AG09309 (cell line): ENCODE data around the gene ANKRD49.

Source experiments
- DNase-seq: peaks from one replicate; pipeline ENCODE4 v3.0.0-alpha.2; 2010; ENCODE audit warnings: low read depth
- H3K4me3 ChIP-seq: 2 replicates; pipeline ENCODE4 v1.5.1; 2011; ENCODE audit warnings: mild to moderate bottlenecking, low read depth, low read length, moderate library complexity; ENCODE audit not compliant: control insufficient read depth
- TF ChIP-seq, protein P1 (sequence below): IDR thresholded peaks from 2 replicates; pipeline ENCODE4 v1.5.1; 2011; ENCODE audit warnings: mild to moderate bottlenecking, low read depth, low read length, inconsistent platforms; ENCODE audit not compliant: insufficient read depth, control insufficient read depth; ENCODE audit errors: missing control alignments

Gene ANKRD49

DNA sequence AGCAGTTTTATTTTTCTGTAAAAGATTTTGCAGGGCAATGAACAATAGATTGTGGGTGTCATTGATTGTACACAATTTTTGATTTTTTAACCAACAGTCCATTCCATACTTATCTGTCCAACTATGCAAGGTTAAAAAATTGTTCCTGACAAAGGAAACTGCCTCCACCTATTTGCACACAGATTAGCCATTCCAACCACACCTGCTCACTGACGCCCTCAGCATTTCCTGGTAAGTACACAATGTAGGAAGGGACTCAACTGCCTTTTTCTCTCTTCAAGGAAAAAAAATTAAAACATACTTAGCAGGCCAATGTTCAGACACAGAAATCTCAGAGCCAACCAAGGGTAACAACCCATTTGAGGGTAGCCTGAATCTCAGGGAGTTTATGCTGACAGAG is 45.6 kb downstream of the ANKRD49 start:
- DNase-seq: no peak
- TF ChIP-seq, protein P1, sequence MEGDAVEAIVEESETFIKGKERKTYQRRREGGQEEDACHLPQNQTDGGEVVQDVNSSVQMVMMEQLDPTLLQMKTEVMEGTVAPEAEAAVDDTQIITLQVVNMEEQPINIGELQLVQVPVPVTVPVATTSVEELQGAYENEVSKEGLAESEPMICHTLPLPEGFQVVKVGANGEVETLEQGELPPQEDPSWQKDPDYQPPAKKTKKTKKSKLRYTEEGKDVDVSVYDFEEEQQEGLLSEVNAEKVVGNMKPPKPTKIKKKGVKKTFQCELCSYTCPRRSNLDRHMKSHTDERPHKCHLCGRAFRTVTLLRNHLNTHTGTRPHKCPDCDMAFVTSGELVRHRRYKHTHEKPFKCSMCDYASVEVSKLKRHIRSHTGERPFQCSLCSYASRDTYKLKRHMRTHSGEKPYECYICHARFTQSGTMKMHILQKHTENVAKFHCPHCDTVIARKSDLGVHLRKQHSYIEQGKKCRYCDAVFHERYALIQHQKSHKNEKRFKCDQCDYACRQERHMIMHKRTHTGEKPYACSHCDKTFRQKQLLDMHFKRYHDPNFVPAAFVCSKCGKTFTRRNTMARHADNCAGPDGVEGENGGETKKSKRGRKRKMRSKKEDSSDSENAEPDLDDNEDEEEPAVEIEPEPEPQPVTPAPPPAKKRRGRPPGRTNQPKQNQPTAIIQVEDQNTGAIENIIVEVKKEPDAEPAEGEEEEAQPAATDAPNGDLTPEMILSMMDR: no peak
- no peak overlapping the region for H3K4me3 ChIP-seq

DNA sequence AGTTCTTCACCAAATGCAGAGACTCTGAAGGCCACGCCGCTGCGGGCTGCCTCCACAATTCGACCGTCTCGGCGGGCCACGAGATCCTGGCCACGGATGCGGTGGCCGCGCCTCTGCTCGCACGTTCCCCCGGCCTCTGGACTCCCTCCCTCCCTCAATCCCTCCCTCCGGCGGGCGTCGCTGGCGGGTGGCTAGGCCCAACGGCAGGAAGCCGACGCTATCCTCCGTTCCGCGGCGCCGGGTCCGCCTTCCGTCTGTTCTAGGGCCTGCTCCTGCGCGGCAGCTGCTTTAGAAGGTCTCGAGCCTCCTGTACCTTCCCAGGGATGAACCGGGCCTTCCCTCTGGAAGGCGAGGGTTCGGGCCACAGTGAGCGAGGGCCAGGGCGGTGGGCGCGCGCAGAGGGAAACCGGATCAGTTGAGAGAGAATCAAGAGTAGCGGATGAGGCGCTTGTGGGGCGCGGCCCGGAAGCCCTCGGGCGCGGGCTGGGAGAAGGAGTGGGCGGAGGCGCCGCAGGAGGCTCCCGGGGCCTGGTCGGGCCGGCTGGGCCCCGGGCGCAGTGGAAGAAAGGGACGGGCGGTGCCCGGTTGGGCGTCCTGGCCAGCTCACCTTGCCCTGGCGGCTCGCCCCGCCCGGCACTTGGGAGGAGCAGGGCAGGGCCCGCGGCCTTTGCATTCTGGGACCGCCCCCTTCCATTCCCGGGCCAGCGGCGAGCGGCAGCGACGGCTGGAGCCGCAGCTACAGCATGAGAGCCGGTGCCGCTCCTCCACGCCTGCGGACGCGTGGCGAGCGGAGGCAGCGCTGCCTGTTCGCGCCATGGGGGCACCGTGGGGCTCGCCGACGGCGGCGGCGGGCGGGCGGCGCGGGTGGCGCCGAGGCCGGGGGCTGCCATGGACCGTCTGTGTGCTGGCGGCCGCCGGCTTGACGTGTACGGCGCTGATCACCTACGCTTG is 50.2 kb downstream of the ANKRD49 start, which contains the start of gene FUT4:
Gene FUT4 (plus strand): TSS at position 227 of the 951 bp plus-strand sequence. CDS start 213 bp downstream, at position 440.
- peak within 1 kb of the TSS; percentile 48 for H3K4me3 ChIP-seq
- no peak for DNase-seq
- TF ChIP-seq, protein P1: no peak

DNA sequence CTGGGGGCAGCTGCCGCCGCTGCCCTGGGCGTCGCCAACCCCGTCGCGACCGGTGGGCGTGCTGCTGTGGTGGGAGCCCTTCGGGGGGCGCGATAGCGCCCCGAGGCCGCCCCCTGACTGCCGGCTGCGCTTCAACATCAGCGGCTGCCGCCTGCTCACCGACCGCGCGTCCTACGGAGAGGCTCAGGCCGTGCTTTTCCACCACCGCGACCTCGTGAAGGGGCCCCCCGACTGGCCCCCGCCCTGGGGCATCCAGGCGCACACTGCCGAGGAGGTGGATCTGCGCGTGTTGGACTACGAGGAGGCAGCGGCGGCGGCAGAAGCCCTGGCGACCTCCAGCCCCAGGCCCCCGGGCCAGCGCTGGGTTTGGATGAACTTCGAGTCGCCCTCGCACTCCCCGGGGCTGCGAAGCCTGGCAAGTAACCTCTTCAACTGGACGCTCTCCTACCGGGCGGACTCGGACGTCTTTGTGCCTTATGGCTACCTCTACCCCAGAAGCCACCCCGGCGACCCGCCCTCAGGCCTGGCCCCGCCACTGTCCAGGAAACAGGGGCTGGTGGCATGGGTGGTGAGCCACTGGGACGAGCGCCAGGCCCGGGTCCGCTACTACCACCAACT is 51.0 kb downstream of the ANKRD49 start:
- H3K4me3 ChIP-seq: peak overlapping the region; percentile 48
- no peak for DNase-seq
- TF ChIP-seq, protein P1: no peak

DNA sequence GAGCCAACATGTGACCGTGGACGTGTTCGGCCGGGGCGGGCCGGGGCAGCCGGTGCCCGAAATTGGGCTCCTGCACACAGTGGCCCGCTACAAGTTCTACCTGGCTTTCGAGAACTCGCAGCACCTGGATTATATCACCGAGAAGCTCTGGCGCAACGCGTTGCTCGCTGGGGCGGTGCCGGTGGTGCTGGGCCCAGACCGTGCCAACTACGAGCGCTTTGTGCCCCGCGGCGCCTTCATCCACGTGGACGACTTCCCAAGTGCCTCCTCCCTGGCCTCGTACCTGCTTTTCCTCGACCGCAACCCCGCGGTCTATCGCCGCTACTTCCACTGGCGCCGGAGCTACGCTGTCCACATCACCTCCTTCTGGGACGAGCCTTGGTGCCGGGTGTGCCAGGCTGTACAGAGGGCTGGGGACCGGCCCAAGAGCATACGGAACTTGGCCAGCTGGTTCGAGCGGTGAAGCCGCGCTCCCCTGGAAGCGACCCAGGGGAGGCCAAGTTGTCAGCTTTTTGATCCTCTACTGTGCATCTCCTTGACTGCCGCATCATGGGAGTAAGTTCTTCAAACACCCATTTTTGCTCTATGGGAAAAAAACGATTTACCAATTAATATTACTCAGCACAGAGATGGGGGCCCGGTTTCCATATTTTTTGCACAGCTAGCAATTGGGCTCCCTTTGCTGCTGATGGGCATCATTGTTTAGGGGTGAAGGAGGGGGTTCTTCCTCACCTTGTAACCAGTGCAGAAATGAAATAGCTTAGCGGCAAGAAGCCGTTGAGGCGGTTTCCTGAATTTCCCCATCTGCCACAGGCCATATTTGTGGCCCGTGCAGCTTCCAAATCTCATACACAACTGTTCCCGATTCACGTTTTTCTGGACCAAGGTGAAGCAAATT is 51.7 kb downstream of the ANKRD49 start:
- TF ChIP-seq, protein P1: no peak
- peak overlapping the region; percentile 48 for H3K4me3 ChIP-seq
- no peak for DNase-seq

DNA sequence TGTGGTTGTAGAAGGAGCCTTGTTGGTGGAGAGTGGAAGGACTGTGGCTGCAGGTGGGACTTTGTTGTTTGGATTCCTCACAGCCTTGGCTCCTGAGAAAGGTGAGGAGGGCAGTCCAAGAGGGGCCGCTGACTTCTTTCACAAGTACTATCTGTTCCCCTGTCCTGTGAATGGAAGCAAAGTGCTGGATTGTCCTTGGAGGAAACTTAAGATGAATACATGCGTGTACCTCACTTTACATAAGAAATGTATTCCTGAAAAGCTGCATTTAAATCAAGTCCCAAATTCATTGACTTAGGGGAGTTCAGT is 52.3 kb downstream of the ANKRD49 start:
- H3K4me3 ChIP-seq: no peak overlapping the region; the same call in 1 of the 2 replicates
- DNase-seq: no peak
- TF ChIP-seq, protein P1: no peak

DNA sequence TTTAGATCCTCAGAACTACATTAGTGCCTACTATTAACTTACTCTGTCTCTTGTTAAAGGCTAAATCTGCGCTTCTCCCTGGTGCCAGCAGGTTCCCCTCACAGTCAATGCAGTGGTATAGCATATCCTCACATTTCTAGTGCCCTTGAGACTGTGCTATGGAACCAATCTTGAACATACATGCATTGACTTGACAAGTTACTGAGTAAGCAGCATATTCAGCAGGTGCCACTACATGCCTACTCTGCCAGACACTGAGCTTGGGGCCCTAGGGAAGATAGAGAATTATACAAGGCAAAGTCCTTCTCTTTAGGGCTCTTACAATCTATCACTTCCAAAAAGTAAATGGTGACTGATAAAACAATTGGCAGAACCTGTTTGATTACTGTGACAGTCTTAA is 53.1 kb downstream of the ANKRD49 start:
- DNase-seq: no peak
- no peak overlapping the region for H3K4me3 ChIP-seq
- TF ChIP-seq, protein P1: no peak
